PC-3 (cell line): ENCODE measurements around the gene ADAM12.

ENCODE experiments used
- EZH2phosphoT487 ChIP-seq: fragments of 300-600 bp; sonication (generic); IDR thresholded peaks from 2 replicates; pipeline ENCODE4 v1.6.1; 2018; ENCODE audit warnings: mild to moderate bottlenecking, antibody characterized with exemption, low read length, borderline replicate concordance
- TF ChIP-seq, protein P1 (sequence below): fragments of 300-600 bp; sonication (generic); conservative IDR thresholded peaks from 2 replicates; pipeline ENCODE4 v1.5.1; 2017; ENCODE audit warnings: antibody characterized with exemption, low read depth, mild to moderate bottlenecking, low read length

DNA sequence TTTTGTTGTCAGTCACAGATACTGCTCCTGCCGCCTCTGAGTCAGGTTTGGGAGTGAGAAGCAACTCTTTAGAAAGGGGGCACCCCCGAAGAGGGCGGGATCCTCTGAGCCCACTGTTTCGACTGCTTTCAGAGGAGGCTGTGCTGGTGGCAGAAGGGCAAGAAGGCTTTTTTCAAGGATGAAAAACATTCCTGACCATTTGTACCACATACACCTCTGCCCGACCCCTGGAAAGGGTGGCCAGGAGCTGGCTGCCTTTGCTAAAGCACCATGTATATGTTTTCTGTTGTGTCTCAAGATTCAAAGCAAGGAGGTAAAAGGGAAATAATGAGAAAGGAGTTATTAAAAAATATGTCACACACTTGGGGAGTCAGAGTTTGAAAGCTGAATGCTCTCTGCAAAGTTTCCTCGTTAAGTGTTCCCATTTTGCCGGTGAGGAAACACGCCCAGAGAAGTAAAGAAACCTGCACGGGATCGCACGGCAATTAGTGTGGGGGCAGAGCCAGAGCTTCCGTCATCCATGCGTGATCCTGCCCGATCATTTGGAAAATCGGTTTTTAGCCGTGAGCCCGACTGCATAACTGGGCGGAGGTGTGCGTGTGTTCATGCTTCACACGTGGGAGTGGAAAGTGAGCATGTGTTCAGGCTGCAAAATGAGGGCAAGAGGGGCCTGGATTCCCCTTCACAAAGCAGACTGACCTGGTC, 163.2 kb downstream of the ADAM12 start:
- TF ChIP-seq, protein P1, sequence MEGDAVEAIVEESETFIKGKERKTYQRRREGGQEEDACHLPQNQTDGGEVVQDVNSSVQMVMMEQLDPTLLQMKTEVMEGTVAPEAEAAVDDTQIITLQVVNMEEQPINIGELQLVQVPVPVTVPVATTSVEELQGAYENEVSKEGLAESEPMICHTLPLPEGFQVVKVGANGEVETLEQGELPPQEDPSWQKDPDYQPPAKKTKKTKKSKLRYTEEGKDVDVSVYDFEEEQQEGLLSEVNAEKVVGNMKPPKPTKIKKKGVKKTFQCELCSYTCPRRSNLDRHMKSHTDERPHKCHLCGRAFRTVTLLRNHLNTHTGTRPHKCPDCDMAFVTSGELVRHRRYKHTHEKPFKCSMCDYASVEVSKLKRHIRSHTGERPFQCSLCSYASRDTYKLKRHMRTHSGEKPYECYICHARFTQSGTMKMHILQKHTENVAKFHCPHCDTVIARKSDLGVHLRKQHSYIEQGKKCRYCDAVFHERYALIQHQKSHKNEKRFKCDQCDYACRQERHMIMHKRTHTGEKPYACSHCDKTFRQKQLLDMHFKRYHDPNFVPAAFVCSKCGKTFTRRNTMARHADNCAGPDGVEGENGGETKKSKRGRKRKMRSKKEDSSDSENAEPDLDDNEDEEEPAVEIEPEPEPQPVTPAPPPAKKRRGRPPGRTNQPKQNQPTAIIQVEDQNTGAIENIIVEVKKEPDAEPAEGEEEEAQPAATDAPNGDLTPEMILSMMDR: no peak
- TF ChIP-seq EZH2phosphoT487: no peak
